Fibroblast of peridontal ligament (primary cell): ENCODE data around the gene RNF26.

Experiments used
- DNase-seq: peaks from one replicate; pipeline ENCODE4 v3.0.0-alpha.2; 2010; ENCODE audit errors: extremely low read depth

RNF26 gene

GRCh38 chr11:119336744-119337469 lies 2.6 kb downstream of the RNF26 start:
- DNase-seq, result no peak

DNA sequence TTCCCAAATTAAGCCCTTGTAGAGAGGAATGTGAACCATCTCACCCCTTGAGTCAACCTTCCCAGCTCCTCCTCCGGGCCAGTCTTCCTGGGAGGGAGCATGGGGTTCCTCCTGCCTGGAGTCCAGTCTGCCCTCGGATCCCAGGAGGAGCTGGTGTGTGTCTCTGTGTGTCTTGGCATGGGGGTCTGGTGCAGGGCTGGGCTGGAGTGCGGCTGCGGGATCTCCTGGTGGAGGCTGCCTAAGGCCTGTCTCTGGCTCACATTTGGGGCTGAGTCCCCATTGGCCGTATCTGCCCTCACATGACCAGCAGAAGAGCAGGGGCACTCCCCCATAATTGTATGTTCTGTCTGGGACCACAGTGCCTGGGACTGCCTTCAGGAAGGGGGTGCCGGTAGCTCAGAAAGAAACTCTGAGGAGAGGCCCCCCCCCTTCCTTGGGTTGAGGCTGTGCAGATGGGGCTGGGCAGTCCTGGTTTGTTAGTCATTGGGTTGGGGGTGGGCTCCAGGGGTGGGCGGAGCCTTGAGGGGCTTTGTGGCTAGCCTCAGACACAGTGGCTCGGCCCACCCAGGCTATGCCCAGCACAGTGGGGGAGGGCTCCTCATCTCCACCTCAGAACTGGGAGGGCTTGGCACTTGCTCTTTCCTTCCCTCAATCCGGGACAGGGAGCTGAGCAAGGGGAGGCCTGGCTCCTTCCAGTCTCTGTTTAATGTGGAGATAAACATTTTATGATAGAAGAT lies 3.4 kb downstream of the RNF26 start:
- no peak for DNase-seq

GRCh38 chr11:119338318-119338890 lies 4.1 kb downstream of the RNF26 start:
- peak; percentile 86 for DNase-seq

GRCh38 chr11:119338965-119339588 lies 4.8 kb downstream of the RNF26 start:
- no peak for DNase-seq

DNA sequence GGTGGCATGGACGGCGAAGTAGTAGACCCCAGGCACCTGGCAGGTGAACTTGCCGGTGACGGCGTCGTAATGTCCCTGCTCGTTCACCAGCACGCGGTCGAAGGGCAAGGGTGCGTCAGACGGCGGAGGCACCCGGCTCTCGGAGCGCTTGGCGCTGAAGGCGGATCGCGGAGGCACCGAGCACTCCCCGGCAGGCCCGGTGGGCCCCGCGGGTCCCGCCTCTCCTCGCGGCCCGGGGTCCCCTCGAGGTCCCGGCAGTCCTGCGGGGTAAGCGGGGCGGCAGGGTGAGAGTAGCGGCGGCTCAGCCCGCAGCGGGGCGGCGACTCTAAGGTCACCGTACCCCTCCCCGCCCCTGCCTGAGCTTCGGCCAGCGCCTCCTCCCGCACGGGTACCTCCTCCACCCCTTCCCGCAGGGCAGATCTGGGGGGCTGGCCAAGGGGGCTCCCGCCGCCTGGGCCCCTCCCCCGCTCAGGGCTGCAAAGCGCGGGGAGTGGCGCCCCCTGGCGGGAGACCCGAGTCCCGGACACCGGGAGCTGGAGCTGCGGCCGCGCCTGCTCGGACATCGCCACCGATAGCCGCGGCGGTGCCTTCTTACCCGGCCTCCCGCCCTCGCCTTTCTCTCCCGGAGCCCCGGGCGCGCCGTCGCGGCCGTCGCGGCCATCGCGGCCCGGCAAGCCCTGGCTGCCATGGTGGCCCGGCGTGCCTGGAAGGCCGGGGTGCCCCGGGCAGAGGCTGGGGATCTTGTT lies 5.4 kb downstream of the RNF26 start:
- peak; percentile 52 for DNase-seq

DNA sequence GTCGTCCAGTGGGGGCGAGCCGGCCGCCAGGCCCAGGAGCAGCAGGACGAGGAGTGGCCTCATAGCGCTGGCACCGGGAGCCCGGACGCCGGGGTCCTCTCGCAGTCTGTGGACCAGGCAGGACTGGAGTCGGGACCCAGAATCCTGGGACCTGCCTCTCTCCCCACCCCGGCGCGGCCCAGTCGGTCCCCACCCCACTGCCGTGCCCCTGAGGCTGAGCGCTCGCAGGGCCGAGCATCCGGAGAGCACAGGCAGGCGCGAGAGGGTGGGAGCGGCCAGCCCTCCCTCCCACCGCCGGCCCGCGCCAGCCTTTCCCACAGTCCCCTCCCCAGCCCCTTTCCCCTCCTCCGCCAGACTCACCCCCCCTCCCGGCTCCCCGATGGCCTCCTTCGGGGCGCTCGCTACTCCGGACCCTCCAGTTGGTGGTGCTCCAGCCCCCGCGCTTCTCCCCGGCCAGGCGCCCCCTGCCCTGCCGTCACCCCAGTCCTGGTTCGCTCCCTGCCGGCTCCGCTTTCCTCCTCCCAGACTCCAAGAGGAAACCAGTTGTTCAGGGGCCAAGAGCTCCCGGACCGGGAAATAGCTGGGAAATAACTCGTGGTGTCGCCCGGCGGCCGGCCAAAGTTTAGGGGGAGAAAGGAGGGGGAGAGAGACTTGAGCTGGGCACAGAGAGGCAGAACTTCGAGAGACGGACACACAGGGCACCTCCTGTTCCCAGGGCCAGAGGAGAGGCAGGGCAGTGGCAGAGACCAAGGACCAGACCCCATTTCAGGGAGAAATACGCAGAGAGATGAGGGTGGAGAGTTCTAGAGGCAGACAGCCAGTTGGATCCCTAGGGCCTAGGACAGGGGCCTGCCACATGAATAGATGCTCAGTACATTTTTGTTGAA lies 6.3 kb downstream of the RNF26 start, which contains the start of gene C1QTNF5:
Gene C1QTNF5 (minus strand): TSS at position 549 of the 887 bp plus-strand sequence. CDS start 486 bp downstream, at position 63.
- peak; percentile 82 for DNase-seq

- DNase-seq, result no peak
These were observed 7.1 kb downstream of the RNF26 start for GRCh38 chr11:119341222-119342022.

DNA sequence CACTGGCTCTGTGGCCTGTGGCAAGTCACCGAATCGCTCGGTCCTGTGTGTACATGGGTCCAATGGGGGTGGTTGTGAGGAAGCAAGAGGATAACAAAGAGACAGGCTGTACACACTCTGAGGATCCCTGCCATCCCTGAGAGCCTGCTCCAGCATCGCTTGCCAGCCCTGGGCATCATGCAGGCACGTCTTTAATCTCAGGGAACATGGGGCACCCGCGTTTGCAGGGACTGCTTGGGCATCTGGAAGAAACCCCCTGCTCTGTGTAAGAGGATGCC lies 7.6 kb downstream of the RNF26 start:
- no peak for DNase-seq

GRCh38 chr11:119342362-119343130 lies 8.2 kb downstream of the RNF26 start:
- no peak for DNase-seq

GRCh38 chr11:119343726-119344125 lies 9.4 kb downstream of the RNF26 start:
- no peak for DNase-seq

GRCh38 chr11:119344291-119345010 lies 10.1 kb downstream of the RNF26 start:
- no peak for DNase-seq

DNA sequence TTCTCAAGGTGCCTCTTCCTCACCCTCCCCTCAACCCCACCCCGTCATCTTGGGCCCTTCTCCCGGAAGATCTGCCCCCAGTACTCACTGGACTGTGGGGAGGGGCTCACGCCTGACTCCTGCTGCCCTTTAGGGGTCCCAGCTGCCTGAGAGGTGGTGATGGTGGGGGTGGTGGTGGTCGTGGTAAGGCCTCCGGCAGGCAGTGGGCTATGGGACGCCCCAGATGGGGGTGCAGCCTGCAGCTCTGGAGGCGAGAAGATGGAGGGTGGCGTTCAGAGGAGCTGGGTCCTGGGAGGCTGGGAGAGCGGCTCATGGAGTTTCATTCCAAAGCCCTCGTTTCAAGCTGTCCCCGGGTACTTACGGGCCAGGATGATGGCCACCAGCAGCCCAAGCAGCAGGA lies 11.4 kb downstream of the RNF26 start:
- no peak for DNase-seq

DNA sequence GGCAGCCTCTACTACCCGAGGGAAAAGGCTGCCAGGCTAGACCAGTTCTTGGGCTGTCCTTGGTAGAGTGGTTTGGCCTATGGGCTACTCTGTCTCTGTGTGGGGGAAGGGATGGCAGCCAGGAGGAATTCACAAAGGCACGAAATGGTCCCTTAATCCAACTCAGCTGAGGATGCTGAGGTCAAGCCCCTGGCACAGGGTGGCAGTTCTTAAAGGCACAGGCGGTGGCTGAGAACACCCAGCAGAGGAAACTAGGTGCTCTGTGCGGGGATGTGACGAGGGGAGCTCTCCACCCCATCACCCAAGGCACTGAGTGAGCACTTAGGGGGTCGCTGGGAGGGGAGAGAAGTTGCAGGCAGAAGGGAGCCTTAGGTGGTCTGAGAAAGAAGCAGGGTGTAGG lies 12.3 kb downstream of the RNF26 start, which contains the start of gene MFRP:
Gene MFRP (minus strand): TSS at position 101 of the 400 bp plus-strand sequence. CDS start 192 bp downstream, outside the sequence.
- no peak for DNase-seq

GRCh38 chr11:119347242-119347641 lies 12.9 kb downstream of the RNF26 start:
- DNase-seq, result peak; percentile 93

DNA sequence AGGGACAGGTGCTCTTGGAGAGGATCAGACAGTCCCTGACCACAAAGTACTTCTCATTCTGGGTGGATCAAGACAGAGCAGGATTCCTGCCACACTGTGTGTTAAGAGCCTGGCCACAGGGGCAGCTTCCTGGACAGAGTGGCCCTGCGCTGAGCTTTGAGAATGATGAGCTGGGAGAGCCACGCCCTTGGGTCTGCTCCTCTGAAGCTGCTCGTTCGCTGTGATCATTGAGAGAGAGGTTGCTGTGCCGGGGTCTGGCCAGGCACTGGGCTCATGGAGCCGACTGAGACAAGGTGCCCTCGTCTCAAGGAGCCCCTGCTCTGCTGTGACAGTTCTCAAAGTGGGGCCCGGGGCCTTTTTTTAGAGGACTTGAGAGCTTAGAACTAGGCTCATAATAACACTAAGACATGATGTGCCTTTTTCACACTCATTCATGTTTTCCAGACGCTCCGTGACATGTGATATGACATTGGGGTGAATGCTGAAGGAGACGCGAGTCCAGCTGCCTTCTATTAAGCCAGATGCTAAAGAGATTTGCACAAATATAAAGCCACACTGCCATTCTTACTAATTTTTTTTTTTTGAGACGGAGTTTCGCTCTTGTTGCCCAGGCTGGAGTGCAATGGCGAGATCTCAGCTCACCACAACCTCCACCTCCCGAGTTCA lies 13.7 kb downstream of the RNF26 start:
- no peak for DNase-seq

DNA sequence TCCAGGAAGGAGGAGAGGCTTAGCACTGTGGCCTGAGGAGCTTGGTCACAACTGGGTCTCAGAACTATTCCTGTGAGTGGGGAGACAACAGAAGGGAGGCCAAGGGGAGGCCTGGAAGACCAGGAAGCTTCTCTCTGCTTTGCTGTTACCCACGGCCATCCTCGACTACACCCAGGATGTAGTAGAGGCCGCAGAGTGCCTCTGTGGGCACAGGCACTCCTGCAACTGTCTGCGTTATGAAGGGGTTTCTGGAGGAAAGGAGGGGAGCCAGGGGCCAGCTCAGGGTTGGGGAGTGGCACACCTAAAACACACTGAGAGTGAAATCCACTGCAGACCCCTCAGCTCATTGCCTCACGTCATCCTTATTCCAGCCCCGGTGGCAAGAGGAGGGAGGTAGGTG lies 16.0 kb downstream of the RNF26 start:
- DNase-seq, result no peak

DNA sequence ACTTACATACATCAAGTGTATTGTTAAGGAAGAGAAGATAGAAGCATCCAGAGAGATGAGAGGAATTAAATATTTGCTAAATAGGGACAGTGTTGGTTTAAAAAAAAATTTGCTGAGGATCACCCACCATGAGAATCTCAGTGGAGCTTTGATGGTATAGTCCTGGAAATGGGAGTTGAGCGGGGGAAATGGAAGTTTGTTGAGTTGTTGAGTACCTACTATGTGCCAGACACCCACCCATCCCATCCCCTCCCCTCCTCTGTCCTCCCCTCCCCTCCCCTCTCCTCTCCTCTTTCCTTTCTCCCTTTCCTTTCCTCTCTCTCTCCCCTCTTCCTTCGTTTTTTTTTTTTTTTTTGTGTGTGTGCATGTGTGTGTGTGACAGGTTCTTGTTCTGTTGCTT lies 16.9 kb downstream of the RNF26 start:
- DNase-seq, result no peak

DNA sequence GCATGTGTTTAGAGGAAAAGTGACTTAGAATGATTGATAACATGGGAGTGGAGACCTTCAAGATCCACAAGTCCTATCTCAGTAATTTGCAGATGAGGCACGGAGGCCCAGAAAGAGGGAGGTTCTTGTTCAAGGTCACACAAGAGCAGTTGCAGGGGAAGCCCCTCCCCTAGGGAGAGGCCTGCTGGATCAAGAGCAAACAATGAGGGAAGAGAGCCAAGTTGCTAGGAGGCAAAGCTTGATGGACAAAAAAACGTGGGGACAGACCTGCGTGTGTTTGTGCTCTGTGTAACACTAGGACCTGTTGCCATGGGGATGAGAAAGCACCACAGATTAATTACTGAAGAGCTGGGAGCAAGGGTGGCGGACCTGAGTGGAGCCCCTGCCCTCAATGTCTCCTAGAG lies 18.5 kb downstream of the RNF26 start:
- no peak for DNase-seq
